Activated CD4-positive, alpha-beta T cell treated with anti-CD3 and anti-CD28 coated beads for 1 hour (primary cell): ENCODE data around the gene XPO6.
A peak's percentile ranks its signal among the peaks of the same experiment; 100 is the strongest.
"Not testable (repeated sequence)": the region's sequence is repeated elsewhere in the genome, so short reads cannot be mapped to it uniquely, and the experiment has no call there.

Source experiments
- DNase-seq: peaks from one replicate; pipeline ENCODE4 v3.0.0-alpha.2; 2020

The XPO6 gene

GRCh38 chr16:28211758-28212531, at the start of gene XPO6:
TSS of gene XPO6 (minus strand) at chr16:28211965. CDS start at chr16:28211368, 597 bp downstream.
- DNase-seq: peak; percentile 97

GRCh38 chr16:28260193-28260592, 48.4 kb upstream of the XPO6 start:
- DNase-seq: no peak

GRCh38 chr16:28259781-28260150, 48.0 kb upstream of the XPO6 start:
- no peak for DNase-seq

GRCh38 chr16:28259091-28259780, 47.5 kb upstream of the XPO6 start:
- DNase-seq: no peak

- DNase-seq: no peak
These were observed 46.8 kb upstream of the XPO6 start for GRCh38 chr16:28258567-28258966.

- no peak for DNase-seq
These were observed 45.5 kb upstream of the XPO6 start for GRCh38 chr16:28257256-28257655.

- DNase-seq: no peak
These were observed 44.1 kb upstream of the XPO6 start for GRCh38 chr16:28255838-28256237.

- no peak for DNase-seq
These were observed 42.4 kb upstream of the XPO6 start for GRCh38 chr16:28254158-28254557.

GRCh38 chr16:28250999-28251398, 39.2 kb upstream of the XPO6 start:
- no peak for DNase-seq

GRCh38 chr16:28249483-28249882, 37.7 kb upstream of the XPO6 start:
- DNase-seq: not testable (repeated sequence)

GRCh38 chr16:28241924-28242323, 30.2 kb upstream of the XPO6 start:
- DNase-seq: no peak

GRCh38 chr16:28237754-28238357, 26.1 kb upstream of the XPO6 start:
- no peak for DNase-seq

- no peak for DNase-seq
These were observed 20.0 kb upstream of the XPO6 start for GRCh38 chr16:28231763-28232162.

- not testable (repeated sequence) for DNase-seq
These were observed 12.1 kb upstream of the XPO6 start for GRCh38 chr16:28223909-28224308.

GRCh38 chr16:28219777-28220176, 8.0 kb upstream of the XPO6 start:
- DNase-seq: not testable (repeated sequence)

- no peak for DNase-seq
These were observed 7.5 kb upstream of the XPO6 start for GRCh38 chr16:28219282-28219681.

GRCh38 chr16:28218109-28218508, 6.3 kb upstream of the XPO6 start:
- peak; percentile 46 for DNase-seq

GRCh38 chr16:28217326-28217725, 5.6 kb upstream of the XPO6 start:
- DNase-seq: no peak

- DNase-seq: no peak
These were observed 1.6 kb upstream of the XPO6 start for GRCh38 chr16:28213396-28213795.

- DNase-seq: no peak
These were observed 738 bp upstream of the XPO6 start for GRCh38 chr16:28212532-28212873.

GRCh38 chr16:28210979-28211588, 681 bp downstream of the XPO6 start:
- DNase-seq: peak; percentile 50

GRCh38 chr16:28210264-28210663, 1.5 kb downstream of the XPO6 start:
- no peak for DNase-seq

GRCh38 chr16:28208824-28209223, 2.9 kb downstream of the XPO6 start:
- no peak for DNase-seq

GRCh38 chr16:28208131-28208530, 3.6 kb downstream of the XPO6 start:
- no peak for DNase-seq
